ENCODE results near the gene VCY1B.
"Not testable (repeated sequence)": the region's sequence is repeated elsewhere in the genome, so short reads cannot be mapped to it uniquely, and the experiment has no call there.

The VCY1B gene

GRCh38 chrY:14055927-14056326 is at the start of gene VCY1B:
VCY1B (plus strand) TSS chrY:14056227; CDS start chrY:14056290, 63 bp downstream.
- not testable (repeated sequence) for H3K27me3 ChIP-seq (ENCODE audit: low read depth, low read length); H3K4me3 ChIP-seq (ENCODE audit: low read length); H4K20me1 ChIP-seq (ENCODE audit: insufficient read depth, low read length); H2AFZ ChIP-seq (ENCODE audit: low read depth, low read length); H3K27ac ChIP-seq (ENCODE audit: low read length); H3K36me3 ChIP-seq (replicated peaks; ENCODE audit: low read depth, low read length); H3K4me2 ChIP-seq (ENCODE audit: low read length); H3K4me1 ChIP-seq (ENCODE audit: low read length); H3K9me3 ChIP-seq (ENCODE audit: insufficient read depth, low read length); H3K9ac ChIP-seq (ENCODE audit: low read length); H3K79me2 ChIP-seq (ENCODE audit: low read length)

GRCh38 chrY:14011916-14012315 is 44.1 kb upstream of the VCY1B start:
- not testable (repeated sequence) for H3K4me2 ChIP-seq (ENCODE audit: low read length); H3K9ac ChIP-seq (ENCODE audit: low read length); H3K36me3 ChIP-seq (replicated peaks; ENCODE audit: low read depth, low read length); H3K4me1 ChIP-seq (ENCODE audit: low read length); H3K9me3 ChIP-seq (ENCODE audit: insufficient read depth, low read length); H3K27me3 ChIP-seq (ENCODE audit: low read depth, low read length); H3K27ac ChIP-seq (ENCODE audit: low read length); H3K4me3 ChIP-seq (ENCODE audit: low read length); H4K20me1 ChIP-seq (ENCODE audit: insufficient read depth, low read length); H2AFZ ChIP-seq (ENCODE audit: low read depth, low read length); H3K79me2 ChIP-seq (ENCODE audit: low read length)

- not testable (repeated sequence) for H3K27ac ChIP-seq (ENCODE audit: low read length); H3K4me3 ChIP-seq (ENCODE audit: low read length); H3K4me1 ChIP-seq (ENCODE audit: low read length); H3K27me3 ChIP-seq (ENCODE audit: low read depth, low read length); H3K36me3 ChIP-seq (replicated peaks; ENCODE audit: low read depth, low read length); H3K9ac ChIP-seq (ENCODE audit: low read length); H3K79me2 ChIP-seq (ENCODE audit: low read length); H4K20me1 ChIP-seq (ENCODE audit: insufficient read depth, low read length); H3K4me2 ChIP-seq (ENCODE audit: low read length); H2AFZ ChIP-seq (ENCODE audit: low read depth, low read length); H3K9me3 ChIP-seq (ENCODE audit: insufficient read depth, low read length)
Measured at GRCh38 chrY:14030395-14030794, 25.6 kb upstream of the VCY1B start.

- Histone ChIP-seq H3K4me2 (ENCODE audit: low read length) (no peak overlapping the region), H3K27me3 (ENCODE audit: low read depth, low read length) (no peaks in the 10 kb centered on the region), H4K20me1 (ENCODE audit: insufficient read depth, low read length) (no peaks in the 10 kb centered on the region), H3K4me3 (ENCODE audit: low read length) (no peak overlapping the region), H3K36me3 (replicated peaks; ENCODE audit: low read depth, low read length) (no peaks in the 10 kb centered on the region), H3K4me1 (ENCODE audit: low read length) (no peaks in the 10 kb centered on the region), H3K27ac (ENCODE audit: low read length) (no peak overlapping the region), H3K9me3 (ENCODE audit: insufficient read depth, low read length) (no peaks in the 10 kb centered on the region), H3K79me2 (ENCODE audit: low read length) (no peaks in the 10 kb centered on the region), H3K9ac (ENCODE audit: low read length) (no peak overlapping the region), H2AFZ (ENCODE audit: low read depth, low read length) (no peak overlapping the region)
- TF ChIP-seq CTCF (IDR thresholded peaks at IDR 0.05; ENCODE audit: low read depth, low read length) (no peak), EZH2phosphoT487 (IDR thresholded peaks at IDR 0.05; ENCODE audit: low read depth) (no peak)
Measured at GRCh38 chrY:14085877-14086276, 29.9 kb downstream of the VCY1B start.
